ENCODE results near the gene FOXI1. TPM values are rescaled to one million over a fixed set of nuclear protein-coding genes. Genes with fewer than 3 reads are reported as not detected.
A peak's percentile ranks its signal among the peaks of the same experiment; 100 is the strongest.

The FOXI1 gene
- total and polyA plus RNA-seq, 7 donors: 0.06 TPM; not detected in 6

DNA sequence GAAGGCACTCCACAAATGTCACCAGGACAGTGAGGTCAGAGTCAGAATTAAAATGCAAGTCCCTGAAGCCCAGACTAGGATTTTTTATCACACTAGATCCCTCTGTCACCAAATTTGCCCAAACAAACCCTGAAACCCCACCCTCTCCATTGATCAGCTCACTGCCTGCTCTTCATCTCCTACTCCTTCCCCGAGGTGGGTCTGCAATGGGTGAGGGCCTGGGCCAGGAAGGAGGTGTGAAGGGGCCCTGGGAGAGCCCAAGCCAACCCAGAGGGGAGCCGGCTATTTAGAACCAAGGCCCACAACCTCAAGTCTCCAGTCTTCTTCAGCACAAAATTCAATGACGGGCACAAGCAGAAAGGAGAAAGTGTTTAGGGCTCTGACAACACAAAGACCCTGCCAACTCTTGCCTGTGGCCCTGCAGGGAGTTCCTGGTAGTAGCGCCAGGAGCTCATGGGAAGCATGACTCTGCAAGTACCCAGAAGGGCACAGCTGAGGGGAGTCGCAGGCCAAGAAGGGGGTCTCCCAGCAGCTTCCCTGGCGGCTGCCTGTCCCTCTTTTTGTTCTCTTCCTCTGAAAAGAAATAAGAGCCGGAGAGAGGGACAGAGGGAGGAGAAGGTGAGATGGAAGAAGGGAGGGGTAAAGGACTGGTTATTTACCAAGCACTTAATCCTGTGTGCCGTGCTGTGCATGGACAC lies 5.5 kb downstream of the FOXI1 start:
- no peak overlapping the region for H3K4me3 ChIP-seq
- 55 to 58% methylated on average over 8 of the region's 8 CpGs for WGBS, 2 donors
- peak; percentile 26 for DNase-seq
- H3K27me3 ChIP-seq: no peaks in the 10 kb centered on the region
- no peak for TF ChIP-seq POLR2AphosphoS5 (IDR thresholded peaks at IDR 0.05)
- no peak for TF ChIP-seq POLR2A (IDR thresholded peaks at IDR 0.05)
- TF ChIP-seq, protein P1, sequence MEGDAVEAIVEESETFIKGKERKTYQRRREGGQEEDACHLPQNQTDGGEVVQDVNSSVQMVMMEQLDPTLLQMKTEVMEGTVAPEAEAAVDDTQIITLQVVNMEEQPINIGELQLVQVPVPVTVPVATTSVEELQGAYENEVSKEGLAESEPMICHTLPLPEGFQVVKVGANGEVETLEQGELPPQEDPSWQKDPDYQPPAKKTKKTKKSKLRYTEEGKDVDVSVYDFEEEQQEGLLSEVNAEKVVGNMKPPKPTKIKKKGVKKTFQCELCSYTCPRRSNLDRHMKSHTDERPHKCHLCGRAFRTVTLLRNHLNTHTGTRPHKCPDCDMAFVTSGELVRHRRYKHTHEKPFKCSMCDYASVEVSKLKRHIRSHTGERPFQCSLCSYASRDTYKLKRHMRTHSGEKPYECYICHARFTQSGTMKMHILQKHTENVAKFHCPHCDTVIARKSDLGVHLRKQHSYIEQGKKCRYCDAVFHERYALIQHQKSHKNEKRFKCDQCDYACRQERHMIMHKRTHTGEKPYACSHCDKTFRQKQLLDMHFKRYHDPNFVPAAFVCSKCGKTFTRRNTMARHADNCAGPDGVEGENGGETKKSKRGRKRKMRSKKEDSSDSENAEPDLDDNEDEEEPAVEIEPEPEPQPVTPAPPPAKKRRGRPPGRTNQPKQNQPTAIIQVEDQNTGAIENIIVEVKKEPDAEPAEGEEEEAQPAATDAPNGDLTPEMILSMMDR (IDR thresholded peaks at IDR 0.05): no peak
- TF ChIP-seq EP300 (IDR thresholded peaks at IDR 0.05): no peak
- H3K27ac ChIP-seq: no peak overlapping the region
- no peaks in the 10 kb centered on the region for H3K9me3 ChIP-seq
- no peaks in the 10 kb centered on the region for H3K36me3 ChIP-seq
- no peaks in the 10 kb centered on the region for H3K4me1 ChIP-seq
- intact Hi-C loops (cut with DNase I): no loop called here

DNA sequence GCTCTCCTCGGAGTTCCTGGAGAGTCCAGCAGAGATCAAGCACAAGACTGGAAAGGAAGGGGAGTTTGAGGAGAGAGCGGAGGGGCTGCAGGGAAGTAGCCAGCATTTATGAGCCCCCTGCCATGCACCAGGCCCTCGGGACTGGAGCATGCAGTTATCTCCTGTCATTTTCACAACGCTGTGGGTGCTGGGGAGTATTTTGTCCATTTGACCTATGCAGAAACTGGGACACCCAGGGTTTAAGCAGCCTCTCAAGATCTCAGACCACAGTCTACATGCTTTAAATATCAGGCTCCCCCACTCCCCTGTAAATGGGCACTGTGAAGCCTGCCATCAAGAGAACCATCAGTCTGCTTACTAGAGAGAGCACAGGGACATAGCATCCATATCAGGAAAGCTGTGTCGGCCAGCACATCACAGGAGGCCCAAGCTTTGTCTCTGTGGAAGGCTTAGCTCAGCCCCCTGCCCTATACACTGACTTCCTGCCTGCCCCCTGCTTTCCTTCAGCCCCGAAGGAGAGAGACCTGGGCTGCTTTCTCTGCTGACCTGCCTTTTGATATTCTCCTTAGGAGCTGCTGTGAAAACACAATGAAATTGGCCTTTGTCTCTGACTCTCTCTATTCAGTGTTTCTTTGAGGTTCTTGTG lies 7.3 kb downstream of the FOXI1 start:
- WGBS, 2 donors: 50 to 73% methylated on average over 6 of the region's 6 CpGs
- intact Hi-C loops (cut with DNase I): no loop called here

DNA sequence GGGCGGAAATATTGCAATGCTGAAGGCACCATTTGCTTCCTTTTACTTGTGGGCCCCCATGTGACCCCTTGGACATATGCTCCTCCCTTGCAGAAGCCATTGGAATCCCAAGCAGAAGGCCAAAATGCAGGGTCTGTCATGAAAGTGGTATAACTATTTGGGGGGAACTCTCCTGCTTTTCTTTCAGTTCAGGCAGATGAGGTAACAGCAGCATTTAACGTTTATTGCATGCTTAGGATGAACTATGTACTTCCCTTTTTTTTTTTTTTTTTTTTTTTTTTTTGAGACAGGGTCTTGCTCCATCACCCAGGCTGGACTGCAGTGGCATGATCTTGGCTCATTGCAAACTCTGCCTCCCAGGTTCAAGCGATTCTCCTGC lies 7.8 kb downstream of the FOXI1 start:
- H3K9me3 ChIP-seq: no peaks in the 10 kb centered on the region
- no peak for DNase-seq
- intact Hi-C loops (cut with DNase I): no loop called here
- 59 to 62% methylated on average over 3 of the region's 3 CpGs for WGBS, 2 donors
- no peaks in the 10 kb centered on the region for H3K4me1 ChIP-seq
- no peak overlapping the region for H3K4me3 ChIP-seq
- no peaks in the 10 kb centered on the region for H3K36me3 ChIP-seq
- TF ChIP-seq, protein P1 (IDR thresholded peaks at IDR 0.05): no peak
- TF ChIP-seq POLR2AphosphoS5 (IDR thresholded peaks at IDR 0.05) (no peak), EP300 (IDR thresholded peaks at IDR 0.05) (no peak), POLR2A (IDR thresholded peaks at IDR 0.05) (no peak)
- H3K27ac ChIP-seq: no peak overlapping the region
- H3K27me3 ChIP-seq: no peaks in the 10 kb centered on the region

More for the DNA sequence above, 7.3 kb downstream of the FOXI1 start:
- H3K27ac ChIP-seq: no peak overlapping the region
- TF ChIP-seq POLR2A (IDR thresholded peaks at IDR 0.05): no peak
- TF ChIP-seq EP300 (IDR thresholded peaks at IDR 0.05): no peak
- TF ChIP-seq POLR2AphosphoS5 (IDR thresholded peaks at IDR 0.05): no peak
- TF ChIP-seq, protein P1 (IDR thresholded peaks at IDR 0.05): no peak
- no peak overlapping the region for H3K4me3 ChIP-seq
- no peaks in the 10 kb centered on the region for H3K36me3 ChIP-seq
- no peaks in the 10 kb centered on the region for H3K4me1 ChIP-seq
- H3K27me3 ChIP-seq: no peaks in the 10 kb centered on the region
- no peak for DNase-seq
- no peaks in the 10 kb centered on the region for H3K9me3 ChIP-seq

DNA sequence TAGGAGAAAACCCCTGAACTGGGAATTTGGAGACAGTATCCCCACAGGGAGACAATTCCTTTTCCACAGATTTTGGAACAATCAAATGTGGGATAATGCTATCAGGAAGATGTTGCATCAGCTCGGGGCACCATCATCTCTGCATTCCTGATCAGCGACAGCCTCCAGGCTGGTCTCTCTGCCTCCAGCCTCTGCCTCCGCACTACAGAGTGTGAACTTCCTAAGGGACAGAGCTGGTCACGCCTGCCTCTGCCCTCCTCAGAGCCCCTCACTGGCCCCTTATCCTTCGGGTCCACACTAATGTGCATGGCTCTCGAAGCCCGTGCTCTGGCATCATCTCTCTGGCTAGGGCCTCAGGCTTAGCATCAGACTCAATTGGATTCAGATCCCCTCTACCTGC lies 8.6 kb downstream of the FOXI1 start:
- H3K36me3 ChIP-seq: no peaks in the 10 kb centered on the region
- no peaks in the 10 kb centered on the region for H3K4me1 ChIP-seq
- no peaks in the 10 kb centered on the region for H3K27me3 ChIP-seq
- no peak for TF ChIP-seq POLR2AphosphoS5 (IDR thresholded peaks at IDR 0.05)
- TF ChIP-seq EP300 (IDR thresholded peaks at IDR 0.05): no peak
- TF ChIP-seq, protein P1 (IDR thresholded peaks at IDR 0.05): no peak
- no peak for TF ChIP-seq POLR2A (IDR thresholded peaks at IDR 0.05)
- intact Hi-C loops (cut with DNase I): no loop called here
- WGBS, 2 donors: 71 to 83% methylated on average over 7 of the region's 7 CpGs
- no peak overlapping the region for H3K27ac ChIP-seq
- no peak for DNase-seq
- H3K9me3 ChIP-seq: no peaks in the 10 kb centered on the region
- no peak overlapping the region for H3K4me3 ChIP-seq
